Measurements from ENCODE around the gene ERCC2.

DNA sequence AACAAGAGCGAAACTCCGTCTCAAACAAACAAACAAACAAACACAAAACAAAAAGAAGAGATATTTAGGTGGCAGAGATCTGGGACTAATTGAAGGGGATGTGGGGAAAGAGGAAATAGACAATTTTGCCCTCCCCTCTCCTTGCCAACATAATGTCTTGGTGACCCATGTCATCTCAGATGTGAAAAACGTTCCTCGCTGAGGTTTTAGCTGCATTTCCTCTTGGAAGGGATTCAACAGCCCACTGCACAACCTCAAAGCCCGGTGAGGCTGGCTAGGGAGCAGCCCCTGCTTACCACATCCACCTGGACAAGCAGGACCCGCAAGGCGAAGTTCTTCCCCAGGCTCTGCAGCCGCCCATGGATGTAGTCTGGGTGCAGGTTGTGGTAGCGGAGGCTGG, 48.4 kb upstream of the ERCC2 start:
- TF ChIP-seq YY1 (IDR thresholded peaks at IDR 0.05; ENCODE audit: insufficient read depth, insufficient read length) (no peak), ZNF274 (IDR thresholded peaks at IDR 0.05; ENCODE audit: low read depth, low read length) (no peak)
